Measurements from ENCODE around the gene ASTN2.

GRCh38 chr9:117135501-117136098, 279.3 kb downstream of the ASTN2 start:
- no peak for TF ChIP-seq CTCF (IDR thresholded peaks at IDR 0.05; ENCODE audit: poor library complexity, severe bottlenecking)
- no peak for TF ChIP-seq POLR2AphosphoS5 (IDR thresholded peaks at IDR 0.05)
- no peak for TF ChIP-seq RAD21 (conservative IDR thresholded peaks at IDR 0.05)
- no peak for TF ChIP-seq TAF1 (IDR thresholded peaks at IDR 0.05; ENCODE audit: low read depth)
